H9 (cell line): ENCODE results near the gene HIC1. TPM values are rescaled to one million over a fixed set of nuclear protein-coding genes. Genes with fewer than 3 reads are reported as not detected.

ENCODE experiments used
- DNase-seq: peaks from one replicate; pipeline ENCODE4 v3.0.0-alpha.2; 2017
- H2AFZ ChIP-seq: one replicate; pipeline ENCODE4 v1.6.1; 2013; ENCODE audit warnings: mild to moderate bottlenecking, low read length, control low read depth, moderate library complexity
- H2AK5ac ChIP-seq: 2 replicates; pipeline ENCODE4 v1.6.1; 2013; ENCODE audit warnings: low read length, control low read depth, mixed read lengths; ENCODE audit not compliant: insufficient read length
- H2BK120ac ChIP-seq: one replicate; pipeline ENCODE4 v1.6.1; 2013; ENCODE audit warnings: low read depth, mild to moderate bottlenecking, low read length, control low read depth, inconsistent platforms; ENCODE audit not compliant: poor library complexity, severe bottlenecking
- H2BK12ac ChIP-seq: 2 replicates; pipeline ENCODE4 v1.6.1; 2013; ENCODE audit warnings: low read length, control low read depth, mixed read lengths, low read depth; ENCODE audit not compliant: insufficient read length
- H2BK15ac ChIP-seq: 2 replicates; pipeline ENCODE4 v1.6.1; 2013; ENCODE audit warnings: low read depth, low read length, control low read depth
- H2BK20ac ChIP-seq: one replicate; pipeline ENCODE4 v1.6.1; 2013; ENCODE audit warnings: low read depth, mild to moderate bottlenecking, low read length, control low read depth, inconsistent platforms; ENCODE audit not compliant: poor library complexity, severe bottlenecking
- H2BK5ac ChIP-seq: 2 replicates; pipeline ENCODE4 v1.6.1; 2013; ENCODE audit warnings: low read length, control low read depth, mixed read lengths; ENCODE audit not compliant: insufficient read length
- H3K14ac ChIP-seq: 2 replicates; pipeline ENCODE4 v1.6.1; 2013; ENCODE audit warnings: low read length, control low read depth; ENCODE audit not compliant: insufficient read depth
- H3K18ac ChIP-seq: 2 replicates; pipeline ENCODE4 v1.6.1; 2013; ENCODE audit warnings: low read depth, mild to moderate bottlenecking, mixed read lengths, low read length, control low read depth; ENCODE audit not compliant: insufficient read length
- H3K23ac ChIP-seq: 2 replicates; pipeline ENCODE4 v1.6.1; 2013; ENCODE audit warnings: low read length, control low read depth, mixed read lengths, low read depth; ENCODE audit not compliant: insufficient read length
- H3K23me2 ChIP-seq: 2 replicates; pipeline ENCODE4 v1.6.1; 2013; ENCODE audit warnings: low read depth, mild to moderate bottlenecking, mixed read lengths, low read length, control low read depth; ENCODE audit not compliant: insufficient read length, poor library complexity, severe bottlenecking
- H3K27ac ChIP-seq: 2 replicates; pipeline ENCODE4 v1.5.1; 2013; ENCODE audit warnings: low read length, control low read depth, mixed read lengths, low read depth; ENCODE audit not compliant: insufficient read length
- H3K27me3 ChIP-seq: 2 replicates; pipeline ENCODE4 v1.6.1; 2013; ENCODE audit warnings: low read length, control low read depth, inconsistent platforms; ENCODE audit not compliant: insufficient read depth
- H3K4ac ChIP-seq: 2 replicates; pipeline ENCODE4 v1.6.1; 2013; ENCODE audit warnings: low read depth, mild to moderate bottlenecking, control low read depth, inconsistent platforms, low read length, moderate library complexity
- H3K4me1 ChIP-seq: 2 replicates; pipeline ENCODE4 v1.6.1; 2013; ENCODE audit warnings: low read length, control low read depth, inconsistent platforms; ENCODE audit not compliant: insufficient read depth
- H3K4me2 ChIP-seq: 2 replicates; pipeline ENCODE4 v1.6.1; 2013; ENCODE audit warnings: low read length, control low read depth, mixed read lengths; ENCODE audit not compliant: insufficient read length, insufficient read depth
- H3K56ac ChIP-seq: 2 replicates; pipeline ENCODE4 v1.6.1; 2013; ENCODE audit warnings: low read depth, mild to moderate bottlenecking, mixed read lengths, low read length, control low read depth; ENCODE audit not compliant: insufficient read length
- H3K79me1 ChIP-seq: 2 replicates; pipeline ENCODE4 v1.6.1; 2013; ENCODE audit warnings: low read depth, mild to moderate bottlenecking, moderate library complexity, low read length, control low read depth, inconsistent platforms; ENCODE audit not compliant: insufficient read depth, poor library complexity, severe bottlenecking
- H3K79me2 ChIP-seq: 2 replicates; pipeline ENCODE4 v1.6.1; 2013; ENCODE audit warnings: low read length, control low read depth, inconsistent platforms; ENCODE audit not compliant: insufficient read depth
- H3K9ac ChIP-seq: 2 replicates; pipeline ENCODE4 v1.6.1; 2013; ENCODE audit warnings: low read length, control low read depth, mixed read lengths; ENCODE audit not compliant: insufficient read length; ENCODE audit errors: extremely low read depth
- H3K9me3 ChIP-seq: one replicate; pipeline ENCODE4 v1.6.1; 2013; ENCODE audit warnings: low read depth, low read length, inconsistent platforms; ENCODE audit not compliant: control insufficient read depth
- H3T11ph ChIP-seq: one replicate; pipeline ENCODE4 v1.6.1; 2013; ENCODE audit warnings: mild to moderate bottlenecking, low read length, control low read depth, inconsistent platforms
- H4K20me1 ChIP-seq: one replicate; pipeline ENCODE4 v1.6.1; 2013; ENCODE audit not compliant: control insufficient read depth, insufficient read length, insufficient read depth
- H4K5ac ChIP-seq: 2 replicates; pipeline ENCODE4 v1.6.1; 2013; ENCODE audit warnings: low read depth, mild to moderate bottlenecking, mixed read lengths, low read length, control low read depth; ENCODE audit not compliant: insufficient read length
- H4K8ac ChIP-seq: replicated peaks from 2 replicates; pipeline ENCODE4 v1.6.1; 2013; ENCODE audit warnings: low read length, control low read depth, mixed read lengths, low read depth; ENCODE audit not compliant: insufficient read length
- H4K91ac ChIP-seq: 2 replicates; pipeline ENCODE4 v1.6.1; 2013; ENCODE audit warnings: low read depth, mild to moderate bottlenecking, moderate library complexity, mixed read lengths, low read length, control low read depth; ENCODE audit not compliant: insufficient read length
- H3K27ac Mint-ChIP-seq, 3 experiments: 2 replicates in 2 of 3; 3 replicates in 1 of 3; pipeline ENCODE4 v1.8.0; 2020 to 2021; ENCODE audit warnings: mixed read lengths in 3 of 3, mild to moderate bottlenecking in 1 of 3, moderate library complexity in 1 of 3
- H3K27me3 Mint-ChIP-seq: 2 replicates; pipeline ENCODE4 v1.8.0; 2021; ENCODE audit warnings: low read depth, mild to moderate bottlenecking, moderate library complexity, mixed read lengths
- H3K36me3 Mint-ChIP-seq, 3 experiments: 2 replicates in 2 of 3; 3 replicates in 1 of 3; pipeline ENCODE4 v1.8.0; 2020 to 2021; ENCODE audit warnings: low read depth in 3 of 3, mixed read lengths in 3 of 3; ENCODE audit not compliant: insufficient read depth in 1 of 3
- H3K4me1 Mint-ChIP-seq, 2 experiments: 2 replicates each; pipeline ENCODE4 v1.8.0; 2020; ENCODE audit warnings: mixed read lengths in 2 of 2
- H3K4me3 Mint-ChIP-seq, 2 experiments: 2 replicates in 1 of 2; 3 replicates in 1 of 2; pipeline ENCODE4 v1.8.0; 2020 to 2021; ENCODE audit warnings: mild to moderate bottlenecking in 2 of 2, mixed read lengths in 2 of 2, moderate library complexity in 1 of 2
- H3K9me3 Mint-ChIP-seq, 2 experiments: 2 replicates in 1 of 2; 3 replicates in 1 of 2; pipeline ENCODE4 v1.8.0; 2020; ENCODE audit warnings: mild to moderate bottlenecking in 2 of 2, mixed read lengths in 2 of 2, moderate library complexity in 1 of 2
- WGBS: extraction: QIAGEN DNeasy Blood & Tissue Kit; methylation state at CpG from one replicate; pipeline ENCODE4 v1.1.7; 2013; ENCODE audit warnings: missing lambda C conversion rate, low lambda C conversion rate, mixed read lengths; ENCODE audit not compliant: insufficient read length; ENCODE audit errors: extremely low coverage; 5-methylcytosine and 5-hydroxymethylcytosine counted together
- total RNA-seq: library from RNA; stranded (reverse); gene quantifications from 2 replicates; pipeline ENCODE4 v1.2.1, GENCODE V29; 2021
- TF ChIP-seq, protein P1 (sequence below): fragments of 200-600 bp; sonication (generic); conservative IDR thresholded peaks from 3 replicates; pipeline ENCODE4 v1.8.0; 2021; ENCODE audit warnings: antibody characterized with exemption, mild to moderate bottlenecking

The HIC1 gene
- total RNA-seq, 1 experiment from 2014 or later: 1.8 TPM

- Histone ChIP-seq H3K23me2 (peaks cover 6% of the 10 kb centered on the region), H3K79me1 (no peaks in the 10 kb centered on the region), H4K5ac (no peak overlapping the region), H3K79me2 (no peaks in the 10 kb centered on the region), H3T11ph (no peak overlapping the region), H3K9ac (no peak overlapping the region), H3K27ac (no peak overlapping the region), H2BK12ac (no peak overlapping the region), H2BK5ac (no peak overlapping the region), H4K20me1 (no peaks in the 10 kb centered on the region), H3K27me3 (no peaks in the 10 kb centered on the region), H3K56ac (no peak overlapping the region), H2BK20ac (no peak overlapping the region), H2AFZ (no peak overlapping the region), H3K4me1 (no peaks in the 10 kb centered on the region), H4K8ac (no peak overlapping the region), H2BK120ac (no peak overlapping the region), H3K4me2 (no peak overlapping the region), H3K9me3 (no peaks in the 10 kb centered on the region), H4K91ac (no peak overlapping the region), H3K18ac (no peak overlapping the region), H3K14ac (no peak overlapping the region), H3K23ac (no peak overlapping the region), H2AK5ac (no peak overlapping the region), H2BK15ac (no peak overlapping the region), H3K4ac (no peak overlapping the region)
- no peaks in the 10 kb centered on the region for H3K27me3 Mint-ChIP-seq
- no peak for DNase-seq
- peaks cover 2 to 28% of the 10 kb centered on the region in 2 experiments for H3K4me1 Mint-ChIP-seq
- WGBS: no CpG with 5 or more reads among the region's 10 CpGs
- peaks cover 0 to 13% (median 11%) of the 10 kb centered on the region in 3 experiments; a peak in 6 of 7 replicates for H3K36me3 Mint-ChIP-seq
- no peaks in the 10 kb centered on the region; a peak in 1 of 5 replicates for H3K9me3 Mint-ChIP-seq
- no peak overlapping the region; a peak in 1 of 7 replicates for H3K27ac Mint-ChIP-seq
- TF ChIP-seq, protein P1, sequence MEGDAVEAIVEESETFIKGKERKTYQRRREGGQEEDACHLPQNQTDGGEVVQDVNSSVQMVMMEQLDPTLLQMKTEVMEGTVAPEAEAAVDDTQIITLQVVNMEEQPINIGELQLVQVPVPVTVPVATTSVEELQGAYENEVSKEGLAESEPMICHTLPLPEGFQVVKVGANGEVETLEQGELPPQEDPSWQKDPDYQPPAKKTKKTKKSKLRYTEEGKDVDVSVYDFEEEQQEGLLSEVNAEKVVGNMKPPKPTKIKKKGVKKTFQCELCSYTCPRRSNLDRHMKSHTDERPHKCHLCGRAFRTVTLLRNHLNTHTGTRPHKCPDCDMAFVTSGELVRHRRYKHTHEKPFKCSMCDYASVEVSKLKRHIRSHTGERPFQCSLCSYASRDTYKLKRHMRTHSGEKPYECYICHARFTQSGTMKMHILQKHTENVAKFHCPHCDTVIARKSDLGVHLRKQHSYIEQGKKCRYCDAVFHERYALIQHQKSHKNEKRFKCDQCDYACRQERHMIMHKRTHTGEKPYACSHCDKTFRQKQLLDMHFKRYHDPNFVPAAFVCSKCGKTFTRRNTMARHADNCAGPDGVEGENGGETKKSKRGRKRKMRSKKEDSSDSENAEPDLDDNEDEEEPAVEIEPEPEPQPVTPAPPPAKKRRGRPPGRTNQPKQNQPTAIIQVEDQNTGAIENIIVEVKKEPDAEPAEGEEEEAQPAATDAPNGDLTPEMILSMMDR: no peak
- H3K4me3 Mint-ChIP-seq: no peak overlapping the region
Observed at GRCh38 chr17:2037155-2037554, 17.7 kb upstream of the HIC1 start.
